Activated naive CD8-positive, alpha-beta T cell (primary cell): ENCODE data around the gene LRMDA.

Source experiments
- H3K27ac Mint-ChIP-seq: one replicate; pipeline ENCODE4 v1.8.0; 2021; ENCODE audit warnings: mixed read lengths
- H3K27me3 Mint-ChIP-seq: one replicate; pipeline ENCODE4 v1.8.0; 2021; ENCODE audit warnings: mixed read lengths
- H3K36me3 Mint-ChIP-seq: one replicate; pipeline ENCODE4 v1.8.0; 2021; ENCODE audit warnings: mixed read lengths
- H3K4me1 Mint-ChIP-seq: one replicate; pipeline ENCODE4 v1.8.0; 2021; ENCODE audit warnings: low read depth, mixed read lengths
- H3K4me3 Mint-ChIP-seq: one replicate; pipeline ENCODE4 v1.8.0; 2021; ENCODE audit warnings: mild to moderate bottlenecking, mixed read lengths
- H3K9me3 Mint-ChIP-seq: one replicate; pipeline ENCODE4 v1.8.0; 2021; ENCODE audit warnings: low read depth, mixed read lengths

LRMDA gene

GRCh38 chr10:75586814-75587213 lies 155.4 kb downstream of the LRMDA start:
- H3K9me3 Mint-ChIP-seq: peaks cover 18% of the 10 kb centered on the region

GRCh38 chr10:75588031-75588430 lies 156.6 kb downstream of the LRMDA start:
- Mint-ChIP-seq H3K27ac (no peak overlapping the region), H3K27me3 (peaks cover 12% of the 10 kb centered on the region), H3K4me1 (no peaks in the 10 kb centered on the region), H3K4me3 (no peak overlapping the region), H3K9me3 (peaks cover 12% of the 10 kb centered on the region), H3K36me3 (no peaks in the 10 kb centered on the region)

More at GRCh38 chr10:75586814-75587213, 155.4 kb downstream of the LRMDA start:
- Mint-ChIP-seq H3K27ac (no peak overlapping the region), H3K4me1 (no peaks in the 10 kb centered on the region), H3K4me3 (no peak overlapping the region), H3K36me3 (no peaks in the 10 kb centered on the region), H3K27me3 (peaks cover 10% of the 10 kb centered on the region)

- H3K36me3 Mint-ChIP-seq: no peaks in the 10 kb centered on the region
- H3K27ac Mint-ChIP-seq: no peak overlapping the region
These were observed 158.7 kb downstream of the LRMDA start for GRCh38 chr10:75589895-75590654.

GRCh38 chr10:75592151-75592787 lies 160.8 kb downstream of the LRMDA start:
- Mint-ChIP-seq H3K36me3 (no peaks in the 10 kb centered on the region), H3K4me3 (no peak overlapping the region), H3K27ac (no peak overlapping the region), H3K27me3 (peaks cover 13% of the 10 kb centered on the region), H3K9me3 (no peaks in the 10 kb centered on the region), H3K4me1 (no peaks in the 10 kb centered on the region)

More at GRCh38 chr10:75589895-75590654, 158.7 kb downstream of the LRMDA start:
- Mint-ChIP-seq H3K4me3 (no peak overlapping the region), H3K9me3 (no peaks in the 10 kb centered on the region), H3K27me3 (peaks cover 12% of the 10 kb centered on the region), H3K4me1 (no peaks in the 10 kb centered on the region)

- Mint-ChIP-seq H3K4me3 (no peak overlapping the region), H3K36me3 (no peaks in the 10 kb centered on the region), H3K9me3 (no peaks in the 10 kb centered on the region), H3K27me3 (peaks cover 7% of the 10 kb centered on the region), H3K4me1 (no peaks in the 10 kb centered on the region), H3K27ac (no peak overlapping the region)
These were observed 161.6 kb downstream of the LRMDA start for GRCh38 chr10:75592791-75593643.

- no peak overlapping the region for H3K4me3 Mint-ChIP-seq
- H3K4me1 Mint-ChIP-seq: no peaks in the 10 kb centered on the region
- H3K36me3 Mint-ChIP-seq: no peaks in the 10 kb centered on the region
- H3K9me3 Mint-ChIP-seq: no peaks in the 10 kb centered on the region
- H3K27ac Mint-ChIP-seq: no peak overlapping the region
- peaks cover 7% of the 10 kb centered on the region for H3K27me3 Mint-ChIP-seq
These were observed 162.5 kb downstream of the LRMDA start for GRCh38 chr10:75593692-75594556.

GRCh38 chr10:75596930-75597620 lies 165.7 kb downstream of the LRMDA start:
- peaks cover 6% of the 10 kb centered on the region for H3K27me3 Mint-ChIP-seq

GRCh38 chr10:75597773-75598440 lies 166.5 kb downstream of the LRMDA start:
- Mint-ChIP-seq H3K9me3 (no peaks in the 10 kb centered on the region), H3K4me3 (no peak overlapping the region), H3K4me1 (no peaks in the 10 kb centered on the region), H3K27me3 (peaks cover 4% of the 10 kb centered on the region), H3K27ac (no peak overlapping the region), H3K36me3 (no peaks in the 10 kb centered on the region)

More at GRCh38 chr10:75596930-75597620, 165.7 kb downstream of the LRMDA start:
- Mint-ChIP-seq H3K4me3 (no peak overlapping the region), H3K4me1 (no peaks in the 10 kb centered on the region), H3K36me3 (no peaks in the 10 kb centered on the region), H3K9me3 (no peaks in the 10 kb centered on the region), H3K27ac (no peak overlapping the region)

- Mint-ChIP-seq H3K27ac (no peak overlapping the region), H3K9me3 (no peaks in the 10 kb centered on the region), H3K4me3 (no peak overlapping the region), H3K36me3 (no peaks in the 10 kb centered on the region), H3K27me3 (peaks cover 4% of the 10 kb centered on the region), H3K4me1 (no peaks in the 10 kb centered on the region)
These were observed 167.6 kb downstream of the LRMDA start for GRCh38 chr10:75598998-75599397.

- Mint-ChIP-seq H3K36me3 (no peaks in the 10 kb centered on the region), H3K9me3 (no peaks in the 10 kb centered on the region), H3K27ac (no peak overlapping the region), H3K4me3 (no peak overlapping the region), H3K27me3 (peaks cover 6% of the 10 kb centered on the region), H3K4me1 (no peaks in the 10 kb centered on the region)
These were observed 168.6 kb downstream of the LRMDA start for GRCh38 chr10:75599875-75600648.

- Mint-ChIP-seq H3K9me3 (no peaks in the 10 kb centered on the region), H3K27me3 (peaks cover 8% of the 10 kb centered on the region), H3K4me1 (no peaks in the 10 kb centered on the region), H3K4me3 (no peak overlapping the region), H3K27ac (no peak overlapping the region), H3K36me3 (no peaks in the 10 kb centered on the region)
These were observed 169.4 kb downstream of the LRMDA start for GRCh38 chr10:75600833-75601232.

GRCh38 chr10:75602341-75602740 lies 170.9 kb downstream of the LRMDA start:
- Mint-ChIP-seq H3K36me3 (no peaks in the 10 kb centered on the region), H3K27ac (no peak overlapping the region), H3K4me3 (no peak overlapping the region), H3K4me1 (no peaks in the 10 kb centered on the region), H3K27me3 (peaks cover 6% of the 10 kb centered on the region), H3K9me3 (no peaks in the 10 kb centered on the region)

GRCh38 chr10:75605096-75605495 lies 173.7 kb downstream of the LRMDA start:
- Mint-ChIP-seq H3K4me3 (no peak overlapping the region), H3K27me3 (peaks cover 7% of the 10 kb centered on the region), H3K27ac (no peak overlapping the region), H3K4me1 (no peaks in the 10 kb centered on the region), H3K9me3 (no peaks in the 10 kb centered on the region), H3K36me3 (no peaks in the 10 kb centered on the region)
